ENCODE data around the gene FAM131A.

DNA sequence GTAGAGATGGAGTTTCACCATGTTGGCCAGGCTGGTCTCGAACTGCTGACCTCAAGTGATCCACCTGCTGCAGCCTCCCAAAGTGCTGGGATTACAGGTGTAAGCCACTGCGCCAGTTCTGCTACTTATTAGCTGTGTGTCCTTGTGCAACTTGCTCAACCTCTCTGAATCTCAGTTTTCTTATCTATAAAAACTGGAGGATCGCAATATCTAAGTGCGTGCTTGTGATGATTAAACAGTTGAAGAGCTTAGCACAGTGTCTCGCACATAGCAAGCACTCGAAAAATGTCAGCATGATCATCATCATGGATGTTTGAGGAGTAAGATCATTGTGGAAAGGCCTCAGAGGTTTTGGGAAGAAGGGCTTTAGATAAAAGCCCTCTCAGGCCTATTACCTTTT, 13.2 kb downstream of the FAM131A start:
- TF ChIP-seq, protein P1, sequence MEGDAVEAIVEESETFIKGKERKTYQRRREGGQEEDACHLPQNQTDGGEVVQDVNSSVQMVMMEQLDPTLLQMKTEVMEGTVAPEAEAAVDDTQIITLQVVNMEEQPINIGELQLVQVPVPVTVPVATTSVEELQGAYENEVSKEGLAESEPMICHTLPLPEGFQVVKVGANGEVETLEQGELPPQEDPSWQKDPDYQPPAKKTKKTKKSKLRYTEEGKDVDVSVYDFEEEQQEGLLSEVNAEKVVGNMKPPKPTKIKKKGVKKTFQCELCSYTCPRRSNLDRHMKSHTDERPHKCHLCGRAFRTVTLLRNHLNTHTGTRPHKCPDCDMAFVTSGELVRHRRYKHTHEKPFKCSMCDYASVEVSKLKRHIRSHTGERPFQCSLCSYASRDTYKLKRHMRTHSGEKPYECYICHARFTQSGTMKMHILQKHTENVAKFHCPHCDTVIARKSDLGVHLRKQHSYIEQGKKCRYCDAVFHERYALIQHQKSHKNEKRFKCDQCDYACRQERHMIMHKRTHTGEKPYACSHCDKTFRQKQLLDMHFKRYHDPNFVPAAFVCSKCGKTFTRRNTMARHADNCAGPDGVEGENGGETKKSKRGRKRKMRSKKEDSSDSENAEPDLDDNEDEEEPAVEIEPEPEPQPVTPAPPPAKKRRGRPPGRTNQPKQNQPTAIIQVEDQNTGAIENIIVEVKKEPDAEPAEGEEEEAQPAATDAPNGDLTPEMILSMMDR (IDR thresholded peaks at IDR 0.05; ENCODE audit: poor library complexity, severe bottlenecking): no peak
- no peak for TF ChIP-seq SMC3 (conservative IDR thresholded peaks at IDR 0.05; ENCODE audit: poor library complexity)
- TF ChIP-seq EP300 (conservative IDR thresholded peaks at IDR 0.05; ENCODE audit: poor library complexity, severe bottlenecking): no peak
- no peak for TF ChIP-seq POLR2AphosphoS5 (IDR thresholded peaks at IDR 0.05)
- TF ChIP-seq, protein P2, sequence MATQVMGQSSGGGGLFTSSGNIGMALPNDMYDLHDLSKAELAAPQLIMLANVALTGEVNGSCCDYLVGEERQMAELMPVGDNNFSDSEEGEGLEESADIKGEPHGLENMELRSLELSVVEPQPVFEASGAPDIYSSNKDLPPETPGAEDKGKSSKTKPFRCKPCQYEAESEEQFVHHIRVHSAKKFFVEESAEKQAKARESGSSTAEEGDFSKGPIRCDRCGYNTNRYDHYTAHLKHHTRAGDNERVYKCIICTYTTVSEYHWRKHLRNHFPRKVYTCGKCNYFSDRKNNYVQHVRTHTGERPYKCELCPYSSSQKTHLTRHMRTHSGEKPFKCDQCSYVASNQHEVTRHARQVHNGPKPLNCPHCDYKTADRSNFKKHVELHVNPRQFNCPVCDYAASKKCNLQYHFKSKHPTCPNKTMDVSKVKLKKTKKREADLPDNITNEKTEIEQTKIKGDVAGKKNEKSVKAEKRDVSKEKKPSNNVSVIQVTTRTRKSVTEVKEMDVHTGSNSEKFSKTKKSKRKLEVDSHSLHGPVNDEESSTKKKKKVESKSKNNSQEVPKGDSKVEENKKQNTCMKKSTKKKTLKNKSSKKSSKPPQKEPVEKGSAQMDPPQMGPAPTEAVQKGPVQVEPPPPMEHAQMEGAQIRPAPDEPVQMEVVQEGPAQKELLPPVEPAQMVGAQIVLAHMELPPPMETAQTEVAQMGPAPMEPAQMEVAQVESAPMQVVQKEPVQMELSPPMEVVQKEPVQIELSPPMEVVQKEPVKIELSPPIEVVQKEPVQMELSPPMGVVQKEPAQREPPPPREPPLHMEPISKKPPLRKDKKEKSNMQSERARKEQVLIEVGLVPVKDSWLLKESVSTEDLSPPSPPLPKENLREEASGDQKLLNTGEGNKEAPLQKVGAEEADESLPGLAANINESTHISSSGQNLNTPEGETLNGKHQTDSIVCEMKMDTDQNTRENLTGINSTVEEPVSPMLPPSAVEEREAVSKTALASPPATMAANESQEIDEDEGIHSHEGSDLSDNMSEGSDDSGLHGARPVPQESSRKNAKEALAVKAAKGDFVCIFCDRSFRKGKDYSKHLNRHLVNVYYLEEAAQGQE (IDR thresholded peaks at IDR 0.05; ENCODE audit: borderline replicate concordance): no peak
- no peak for TF ChIP-seq EZH2 (IDR thresholded peaks at IDR 0.05; ENCODE audit: borderline replicate concordance, insufficient read depth, low read length, poor library complexity, severe bottlenecking)

Measured in neural cell (in vitro differentiated cells).